Keratinocyte (primary cell): Measurements from ENCODE around the gene SPANXA2. TPM values are rescaled to one million over a fixed set of nuclear protein-coding genes. Genes with fewer than 3 reads are reported as not detected.

Source experiments
- DNase-seq: peaks from one replicate; pipeline ENCODE4 v3.0.0-alpha.2; 2011; ENCODE audit warnings: low read depth, missing footprints, low spot score
- FAIRE-seq: peaks from 2 replicates; lab custom pipeline; 2011; peaks lifted over from hg19 to GRCh38; lab: Jason Lieb, UNC
- H2AFZ ChIP-seq: 2 replicates; pipeline ENCODE4 v1.6.0; 2012; ENCODE audit warnings: low read length, control low read depth, inconsistent platforms; ENCODE audit not compliant: control insufficient read depth
- H3K27ac ChIP-seq: 2 replicates; pipeline ENCODE4 v1.5.1; 2011; ENCODE audit warnings: low read length; ENCODE audit not compliant: control insufficient read depth, insufficient read depth
- H3K27me3 ChIP-seq: 3 replicates; pipeline ENCODE4 v1.6.0; 2011; ENCODE audit warnings: low read length; ENCODE audit not compliant: control insufficient read depth, insufficient read depth; ENCODE audit errors: extremely low read depth
- H3K36me3 ChIP-seq, 2 experiments: 2 replicates in 1 of 2; 3 replicates in 1 of 2; pipeline ENCODE4 v1.5.1; 2011; ENCODE audit warnings: low read length in 2 of 2, mild to moderate bottlenecking in 1 of 2; ENCODE audit not compliant: control insufficient read depth in 2 of 2, insufficient read depth in 2 of 2; ENCODE audit errors: extremely low read depth in 1 of 2
- H3K4me1 ChIP-seq: 3 replicates; pipeline ENCODE4 v1.5.1; 2011; ENCODE audit warnings: low read length; ENCODE audit not compliant: control insufficient read depth, insufficient read depth; ENCODE audit errors: extremely low read depth
- H3K4me2 ChIP-seq: 3 replicates; pipeline ENCODE4 v1.6.0; 2011; ENCODE audit warnings: low read depth, low read length; ENCODE audit not compliant: control insufficient read depth, insufficient read depth; ENCODE audit errors: extremely low read depth
- H3K4me3 ChIP-seq, 3 experiments: fragments of 200-600 bp in 1 of 3; sonication (generic) in 1 of 3; 2 replicates in 2 of 3; 3 replicates in 1 of 3; pipeline ENCODE4 v1.5.1; 2011 to 2016; ENCODE audit warnings: low read length in 3 of 3, mild to moderate bottlenecking in 3 of 3, control low read depth in 2 of 3, inconsistent platforms in 1 of 3, low read depth in 1 of 3, mixed read lengths in 1 of 3, mixed run types in 1 of 3, moderate library complexity in 1 of 3; ENCODE audit not compliant: control insufficient read depth in 2 of 3, insufficient read depth in 2 of 3; ENCODE audit errors: extremely low read depth in 1 of 3
- H3K79me2 ChIP-seq: 2 replicates; pipeline ENCODE4 v1.6.0; 2012; ENCODE audit warnings: low read length; ENCODE audit not compliant: control insufficient read depth, insufficient read depth
- H3K9ac ChIP-seq: 3 replicates; pipeline ENCODE4 v1.6.0; 2011; ENCODE audit warnings: low read length; ENCODE audit not compliant: control insufficient read depth, insufficient read depth; ENCODE audit errors: extremely low read depth
- H3K9me1 ChIP-seq: 3 replicates; pipeline ENCODE4 v1.6.0; 2011; ENCODE audit warnings: low read length; ENCODE audit not compliant: control insufficient read depth, insufficient read depth; ENCODE audit errors: extremely low read depth
- H3K9me3 ChIP-seq: 2 replicates; pipeline ENCODE4 v1.5.1; 2012; ENCODE audit warnings: low read depth, low read length; ENCODE audit not compliant: control insufficient read depth
- H4K20me1 ChIP-seq: 3 replicates; pipeline ENCODE4 v1.6.0; 2011; ENCODE audit warnings: low read length; ENCODE audit not compliant: control insufficient read depth, insufficient read depth; ENCODE audit errors: extremely low read depth
- CTCF ChIP-seq, 3 experiments: IDR thresholded peaks in 1 of 3; conservative IDR thresholded peaks in 1 of 3; optimal IDR thresholded peaks in 1 of 3; 2 replicates in 2 of 3; 3 replicates in 1 of 3; pipeline versions ENCODE3 to v1.5.1; 2011; ENCODE audit warnings: low read length in 3 of 3, mild to moderate bottlenecking in 3 of 3, moderate library complexity in 2 of 3, control low read depth in 1 of 3, inconsistent platforms in 1 of 3; ENCODE audit not compliant: insufficient read depth in 2 of 3; ENCODE audit errors: extremely low read depth in 1 of 3
- EZH2 ChIP-seq: IDR thresholded peaks from one replicate; pipeline ENCODE4 v1.6.1; 2012; ENCODE audit warnings: inconsistent platforms, mild to moderate bottlenecking, low read length, moderate library complexity
- dilution Hi-C: fragments of 300-500 bp; cut with MboI; formaldehyde crosslinking; loops from one replicate; pipeline ENCODE4 v1.7.0; 2020; ENCODE audit warnings: low sequenced_read_pairs; ENCODE audit not compliant: extremely low pct_ligation_motif_present
- polyA plus RNA-seq, 5 experiments: library from polyadenylated mRNA; depleted of rRNA in 3 of 5; stranded (reverse) in 3 of 5; stranded (forward) in 1 of 5; unstranded in 1 of 5; fragments of >200 nt; gene quantifications; 1 replicate in 1 of 5; 2 replicates in 3 of 5; 3 replicates in 1 of 5; pipeline versions ENCODE4 v1.2.1 to v1.2.3, GENCODE V29; 2011 to 2012; ENCODE audit warnings: missing spikeins in 2 of 5, low read depth in 1 of 5, low replicate concordance in 1 of 5

The SPANXA2 gene
- polyA plus RNA-seq, 1 donor (not counting 4 experiments of a cell fraction or from before 2014, with no cell fraction given), result not detected

- H3K4me2 ChIP-seq, result no peak overlapping the region
- DNase-seq (no peak), FAIRE-seq (no peak)
- H4K20me1 ChIP-seq, result no peaks in the 10 kb centered on the region
- no peaks in the 10 kb centered on the region for H3K36me3 ChIP-seq
- no peak overlapping the region for H3K27ac ChIP-seq
- H3K4me3 ChIP-seq, result no peak overlapping the region
- H2AFZ ChIP-seq, result no peak overlapping the region
- TF ChIP-seq CTCF (optimal IDR thresholded peaks at IDR 0.05 in 1 of 3, IDR thresholded peaks at IDR 0.05 in 1 of 3, conservative IDR thresholded peaks at IDR 0.05 in 1 of 3; ENCODE audit: extremely low read depth in 1 of 3, insufficient read depth in 2 of 3, low read length in 3 of 3) (no peak), EZH2 (no peak)
- no peaks in the 10 kb centered on the region for H3K9me3 ChIP-seq
- no peaks in the 10 kb centered on the region for H3K27me3 ChIP-seq
- dilution Hi-C loops, result no loop called here
- H3K9ac ChIP-seq, result no peak overlapping the region
- no peaks in the 10 kb centered on the region for H3K4me1 ChIP-seq
- H3K79me2 ChIP-seq, result no peaks in the 10 kb centered on the region
- no peaks in the 10 kb centered on the region for H3K9me1 ChIP-seq
These were observed 42.6 kb downstream of the SPANXA2 start for GRCh38 chrX:141632124-141632523.

- Histone ChIP-seq H2AFZ (no peak overlapping the region), H3K79me2 (no peaks in the 10 kb centered on the region), H3K27me3 (no peaks in the 10 kb centered on the region), H3K4me1 (no peaks in the 10 kb centered on the region), H3K27ac (no peak overlapping the region), H3K36me3 (no peaks in the 10 kb centered on the region), H3K9me1 (no peaks in the 10 kb centered on the region), H4K20me1 (no peaks in the 10 kb centered on the region), H3K9me3 (no peaks in the 10 kb centered on the region), H3K9ac (no peak overlapping the region), H3K4me2 (no peak overlapping the region), H3K4me3 (no peak overlapping the region)
- FAIRE-seq (no peak), DNase-seq (no peak)
- TF ChIP-seq CTCF (optimal IDR thresholded peaks at IDR 0.05 in 1 of 3, IDR thresholded peaks at IDR 0.05 in 1 of 3, conservative IDR thresholded peaks at IDR 0.05 in 1 of 3; ENCODE audit: extremely low read depth in 1 of 3, insufficient read depth in 2 of 3, low read length in 3 of 3), result no peak
- no peak for TF ChIP-seq EZH2
- dilution Hi-C loops, result no loop called here
These were observed 49.0 kb downstream of the SPANXA2 start for GRCh38 chrX:141638550-141638949.

Other genes starting within 250 kb of the SPANXA2 start
- not detected in 3 replicates for gene SPANXA1, start 5.0 kb upstream of the SPANXA2 start, polyA plus RNA-seq
- gene SPANXD, start 109.0 kb downstream of the SPANXA2 start, polyA plus RNA-seq, result not detected in 3 replicates
- gene MAGEC3, start 248.6 kb downstream of the SPANXA2 start, polyA plus RNA-seq, result not detected in 3 replicates